Measurements from ENCODE around the gene ASPRV1. TPM values are rescaled to one million over a fixed set of nuclear protein-coding genes. Genes with fewer than 3 reads are reported as not detected.

The ASPRV1 gene
- total and polyA plus RNA-seq, 10 of the 15 experiments (the other 5 are each of a cell fraction or from before 2014, with no cell fraction given): 0.11 to 1.1 (median 0.33) TPM

DNA sequence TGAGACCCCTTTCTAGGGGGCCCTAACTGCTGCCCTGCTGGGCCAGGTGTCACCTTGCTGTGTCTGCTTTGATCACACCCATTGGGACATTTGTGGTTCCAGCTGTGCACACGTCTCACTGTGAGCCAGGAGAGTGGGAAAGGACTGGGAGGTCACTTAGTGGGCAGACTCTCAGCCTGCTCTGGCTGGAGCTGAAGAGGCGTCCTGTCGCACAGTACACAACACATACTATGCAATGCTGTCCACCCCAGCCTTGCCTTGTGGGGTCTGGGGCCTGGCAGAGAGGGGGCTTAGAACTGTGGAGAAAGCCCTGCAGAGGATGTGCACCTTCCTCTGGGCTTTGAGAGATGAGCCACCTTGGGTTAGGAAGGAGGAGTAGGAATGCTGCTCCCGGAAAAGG is 25.3 kb upstream of the ASPRV1 start:
- no peak overlapping the region for H3K4me3 ChIP-seq
- H3K4me1 ChIP-seq (ENCODE audit: control insufficient read depth, insufficient read depth, low read length): no peaks in the 10 kb centered on the region
- no peak overlapping the region for H3K27ac ChIP-seq (ENCODE audit: control insufficient read depth, insufficient read depth)
- RAD21 ChIA-PET (ENCODE audit: unreplicated experiment): no interaction called here
- H3K9me3 ChIP-seq (replicated peaks; ENCODE audit: control insufficient read depth, insufficient read depth, low read length): no peaks in the 10 kb centered on the region
- TF ChIP-seq MEF2B (IDR thresholded peaks at IDR 0.05; ENCODE audit: partially characterized antibody, poor library complexity, severe bottlenecking): no peak
- no peak for TF ChIP-seq SMAD1 (IDR thresholded peaks at IDR 0.05; ENCODE audit: low read depth, partially characterized antibody)
- TF ChIP-seq, protein P1, sequence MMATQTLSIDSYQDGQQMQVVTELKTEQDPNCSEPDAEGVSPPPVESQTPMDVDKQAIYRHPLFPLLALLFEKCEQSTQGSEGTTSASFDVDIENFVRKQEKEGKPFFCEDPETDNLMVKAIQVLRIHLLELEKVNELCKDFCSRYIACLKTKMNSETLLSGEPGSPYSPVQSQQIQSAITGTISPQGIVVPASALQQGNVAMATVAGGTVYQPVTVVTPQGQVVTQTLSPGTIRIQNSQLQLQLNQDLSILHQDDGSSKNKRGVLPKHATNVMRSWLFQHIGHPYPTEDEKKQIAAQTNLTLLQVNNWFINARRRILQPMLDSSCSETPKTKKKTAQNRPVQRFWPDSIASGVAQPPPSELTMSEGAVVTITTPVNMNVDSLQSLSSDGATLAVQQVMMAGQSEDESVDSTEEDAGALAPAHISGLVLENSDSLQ (IDR thresholded peaks at IDR 0.05): no peak
- no peak for TF ChIP-seq ZNF24 (IDR thresholded peaks at IDR 0.05)
- TF ChIP-seq, protein P2, sequence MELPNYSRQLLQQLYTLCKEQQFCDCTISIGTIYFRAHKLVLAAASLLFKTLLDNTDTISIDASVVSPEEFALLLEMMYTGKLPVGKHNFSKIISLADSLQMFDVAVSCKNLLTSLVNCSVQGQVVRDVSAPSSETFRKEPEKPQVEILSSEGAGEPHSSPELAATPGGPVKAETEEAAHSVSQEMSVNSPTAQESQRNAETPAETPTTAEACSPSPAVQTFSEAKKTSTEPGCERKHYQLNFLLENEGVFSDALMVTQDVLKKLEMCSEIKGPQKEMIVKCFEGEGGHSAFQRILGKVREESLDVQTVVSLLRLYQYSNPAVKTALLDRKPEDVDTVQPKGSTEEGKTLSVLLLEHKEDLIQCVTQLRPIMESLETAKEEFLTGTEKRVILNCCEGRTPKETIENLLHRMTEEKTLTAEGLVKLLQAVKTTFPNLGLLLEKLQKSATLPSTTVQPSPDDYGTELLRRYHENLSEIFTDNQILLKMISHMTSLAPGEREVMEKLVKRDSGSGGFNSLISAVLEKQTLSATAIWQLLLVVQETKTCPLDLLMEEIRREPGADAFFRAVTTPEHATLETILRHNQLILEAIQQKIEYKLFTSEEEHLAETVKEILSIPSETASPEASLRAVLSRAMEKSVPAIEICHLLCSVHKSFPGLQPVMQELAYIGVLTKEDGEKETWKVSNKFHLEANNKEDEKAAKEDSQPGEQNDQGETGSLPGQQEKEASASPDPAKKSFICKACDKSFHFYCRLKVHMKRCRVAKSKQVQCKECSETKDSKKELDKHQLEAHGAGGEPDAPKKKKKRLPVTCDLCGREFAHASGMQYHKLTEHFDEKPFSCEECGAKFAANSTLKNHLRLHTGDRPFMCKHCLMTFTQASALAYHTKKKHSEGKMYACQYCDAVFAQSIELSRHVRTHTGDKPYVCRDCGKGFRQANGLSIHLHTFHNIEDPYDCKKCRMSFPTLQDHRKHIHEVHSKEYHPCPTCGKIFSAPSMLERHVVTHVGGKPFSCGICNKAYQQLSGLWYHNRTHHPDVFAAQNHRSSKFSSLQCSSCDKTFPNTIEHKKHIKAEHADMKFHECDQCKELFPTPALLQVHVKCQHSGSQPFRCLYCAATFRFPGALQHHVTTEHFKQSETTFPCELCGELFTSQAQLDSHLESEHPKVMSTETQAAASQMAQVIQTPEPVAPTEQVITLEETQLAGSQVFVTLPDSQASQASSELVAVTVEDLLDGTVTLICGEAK (IDR thresholded peaks at IDR 0.05; ENCODE audit: borderline replicate concordance): no peak
- no peak for TF ChIP-seq JUND (IDR thresholded peaks at IDR 0.05; ENCODE audit: low read depth, low read length)
- no peak for TF ChIP-seq IRF4 (IDR thresholded peaks at IDR 0.05; ENCODE audit: low read depth, low read length)
- no peak for TF ChIP-seq KDM1A (IDR thresholded peaks at IDR 0.05; ENCODE audit: borderline replicate concordance)
- TF ChIP-seq, protein P3, sequence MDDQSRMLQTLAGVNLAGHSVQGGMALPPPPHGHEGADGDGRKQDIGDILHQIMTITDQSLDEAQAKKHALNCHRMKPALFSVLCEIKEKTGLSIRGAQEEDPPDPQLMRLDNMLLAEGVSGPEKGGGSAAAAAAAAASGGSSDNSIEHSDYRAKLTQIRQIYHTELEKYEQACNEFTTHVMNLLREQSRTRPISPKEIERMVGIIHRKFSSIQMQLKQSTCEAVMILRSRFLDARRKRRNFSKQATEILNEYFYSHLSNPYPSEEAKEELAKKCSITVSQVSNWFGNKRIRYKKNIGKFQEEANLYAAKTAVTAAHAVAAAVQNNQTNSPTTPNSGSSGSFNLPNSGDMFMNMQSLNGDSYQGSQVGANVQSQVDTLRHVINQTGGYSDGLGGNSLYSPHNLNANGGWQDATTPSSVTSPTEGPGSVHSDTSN (IDR thresholded peaks at IDR 0.05; ENCODE audit: insufficient replicate concordance, low read depth, low read length): no peak
- no peak for TF ChIP-seq HDAC6 (IDR thresholded peaks at IDR 0.05; ENCODE audit: unreplicated experiment)
- DNase-seq (ENCODE audit: low read depth, low spot score) (no peak), FAIRE-seq (no peak), ATAC-seq (no peak)
- H3K79me2 ChIP-seq (ENCODE audit: control insufficient read depth, insufficient read depth, low read length): no peaks in the 10 kb centered on the region
- no TSS peak for BruUV-seq (replicated peaks)
- CTCF ChIA-PET: no interaction called here
- SMC1A ChIA-PET (ENCODE audit: uncharacterized antibody, unreplicated experiment): no interaction called here
- no peak overlapping the region for H3K4me2 ChIP-seq (ENCODE audit: control insufficient read depth, insufficient read depth)
- intact Hi-C loops (cut with micrococcal nuclease; ENCODE audit: unreplicated experiment): no loop called here
- WGBS (ENCODE audit: insufficient coverage, insufficient replicate concordance, low lambda C conversion rate, missing lambda C conversion rate): 40% methylated on average over 4 of the region's 4 CpGs
- H3K9ac ChIP-seq (ENCODE audit: control insufficient read depth, insufficient read depth, low read length): no peak overlapping the region
- H3K27me3 ChIP-seq (replicated peaks in 1 of 2; ENCODE audit: control insufficient read depth in 2 of 2, insufficient read depth in 2 of 2, low read length in 1 of 2): no peaks in the 10 kb centered on the region
- no peaks in the 10 kb centered on the region for H3K36me3 ChIP-seq (ENCODE audit: control insufficient read depth in 2 of 2, insufficient read depth in 2 of 2, low read length in 1 of 2)
- H2AFZ ChIP-seq (ENCODE audit: control insufficient read depth, low read depth, low read length): no peak overlapping the region
- in situ Hi-C loops (cut with MboI): no loop called here
- POLR2A ChIA-PET: no interaction called here
- H4K20me1 ChIP-seq (ENCODE audit: control insufficient read depth, insufficient read depth): no peaks in the 10 kb centered on the region
